Erythroblast (primary cell): ENCODE data around the gene SIGLEC7.
A peak's percentile ranks its signal among the peaks of the same experiment; 100 is the strongest.

ENCODE experiments used
- DNase-seq, 2 experiments: peaks; one replicate each; lab custom pipeline; 2025; lab: John Stamatoyannopoulos, UW
- GATA1 ChIP-seq: IDR thresholded peaks from 2 replicates; pipeline ENCODE4 v1.6.1; 2011; ENCODE audit warnings: low read depth, mild to moderate bottlenecking, control low read depth, low read length, moderate library complexity
- POLR2A ChIP-seq: IDR thresholded peaks from 2 replicates; pipeline ENCODE4 v1.6.1; 2011; ENCODE audit warnings: mild to moderate bottlenecking, low read length

Gene SIGLEC7

DNA sequence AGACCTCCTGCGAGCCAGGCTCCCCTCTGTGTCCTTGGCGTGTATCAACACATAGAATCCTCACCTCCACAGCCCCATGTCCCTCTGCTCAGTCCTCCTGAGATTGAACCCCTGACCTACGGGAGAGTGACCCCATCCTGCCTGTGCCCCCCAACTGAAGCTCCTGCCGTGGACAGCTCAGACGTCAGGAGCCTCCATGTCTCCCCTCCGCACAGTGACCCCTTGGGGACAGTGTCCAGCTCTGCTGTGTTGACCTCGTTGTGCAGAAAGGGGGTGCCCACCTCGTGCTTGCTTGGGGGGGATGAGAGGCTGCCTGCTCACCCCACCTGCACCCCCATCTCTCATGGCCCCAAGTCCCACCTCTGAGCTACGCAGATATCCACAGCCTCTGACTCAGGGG lies 17.9 kb upstream of the SIGLEC7 start:
- no peak for DNase-seq
- TF ChIP-seq GATA1 (no peak), POLR2A (no peak)

DNA sequence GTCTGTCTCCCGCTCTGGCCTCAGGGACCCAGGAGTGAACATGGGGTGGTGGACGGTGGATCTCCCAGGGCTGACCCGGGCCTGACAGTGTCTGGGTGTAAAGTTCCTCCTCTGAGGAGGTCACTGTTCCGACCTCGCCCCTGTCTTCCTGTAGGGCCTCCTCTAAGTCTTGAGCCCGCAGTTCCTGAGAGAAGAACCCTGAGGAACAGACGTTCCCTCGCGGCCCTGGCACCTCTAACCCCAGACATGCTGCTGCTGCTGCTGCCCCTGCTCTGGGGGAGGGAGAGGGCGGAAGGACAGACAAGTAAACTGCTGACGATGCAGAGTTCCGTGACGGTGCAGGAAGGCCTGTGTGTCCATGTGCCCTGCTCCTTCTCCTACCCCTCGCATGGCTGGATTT lies 17.4 kb upstream of the SIGLEC7 start, which contains the start of gene SIGLEC9:
Gene SIGLEC9 (plus strand): TSS at position 178 of the 400 bp plus-strand sequence. CDS start 69 bp downstream, at position 247.
- no peak for DNase-seq
- TF ChIP-seq POLR2A (no peak), GATA1 (no peak)

DNA sequence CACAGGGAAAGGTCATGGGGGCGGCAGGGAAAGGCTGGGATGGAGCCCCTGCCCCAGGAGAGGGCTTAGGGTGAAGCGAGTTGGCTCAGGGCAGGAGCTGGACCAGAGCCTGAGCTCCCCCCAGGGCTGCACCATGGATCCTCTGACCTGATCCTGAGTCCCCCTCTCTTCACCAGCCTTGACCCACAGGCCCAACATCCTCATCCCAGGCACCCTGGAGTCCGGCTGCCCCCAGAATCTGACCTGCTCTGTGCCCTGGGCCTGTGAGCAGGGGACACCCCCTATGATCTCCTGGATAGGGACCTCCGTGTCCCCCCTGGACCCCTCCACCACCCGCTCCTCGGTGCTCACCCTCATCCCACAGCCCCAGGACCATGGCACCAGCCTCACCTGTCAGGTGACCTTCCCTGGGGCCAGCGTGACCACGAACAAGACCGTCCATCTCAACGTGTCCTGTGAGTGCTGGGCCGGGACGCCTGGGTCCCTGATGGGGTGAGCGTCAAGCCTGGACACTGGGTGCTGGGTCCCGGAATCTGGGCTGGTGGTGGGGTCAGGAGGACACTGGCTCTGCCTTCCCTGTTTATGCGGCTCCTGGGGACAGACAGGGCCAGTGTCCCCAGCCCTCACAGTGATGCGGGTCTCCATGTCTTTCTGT lies 16.6 kb upstream of the SIGLEC7 start:
- no peak for TF ChIP-seq POLR2A
- TF ChIP-seq GATA1: no peak
- no peak for DNase-seq

DNA sequence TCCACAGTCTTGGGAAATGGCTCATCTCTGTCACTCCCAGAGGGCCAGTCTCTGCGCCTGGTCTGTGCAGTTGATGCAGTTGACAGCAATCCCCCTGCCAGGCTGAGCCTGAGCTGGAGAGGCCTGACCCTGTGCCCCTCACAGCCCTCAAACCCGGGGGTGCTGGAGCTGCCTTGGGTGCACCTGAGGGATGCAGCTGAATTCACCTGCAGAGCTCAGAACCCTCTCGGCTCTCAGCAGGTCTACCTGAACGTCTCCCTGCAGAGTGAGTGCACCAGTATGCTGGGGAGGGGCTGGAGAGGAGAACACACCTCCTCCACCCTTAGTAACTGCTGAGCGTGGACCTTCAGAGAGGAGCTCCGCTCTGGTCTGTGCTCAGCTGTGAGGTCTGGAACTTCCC lies 15.1 kb upstream of the SIGLEC7 start:
- TF ChIP-seq GATA1: no peak
- no peak for DNase-seq

DNA sequence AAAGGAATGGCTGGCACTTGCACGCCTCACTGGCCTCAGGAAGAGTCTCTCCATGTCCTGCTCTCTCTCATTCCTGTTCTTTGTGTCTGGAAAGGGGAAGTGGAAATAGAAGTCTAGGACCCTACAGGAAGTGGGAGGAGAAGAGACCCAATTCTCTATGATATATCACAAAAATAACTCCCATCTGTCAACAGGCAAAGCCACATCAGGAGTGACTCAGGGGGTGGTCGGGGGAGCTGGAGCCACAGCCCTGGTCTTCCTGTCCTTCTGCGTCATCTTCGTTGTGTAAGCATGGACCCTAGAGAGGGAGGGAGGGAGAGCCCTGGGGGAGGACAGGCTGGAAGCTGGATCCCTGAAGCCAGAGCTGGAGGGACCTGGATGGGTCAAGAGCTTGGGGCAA lies 14.3 kb upstream of the SIGLEC7 start:
- TF ChIP-seq GATA1: no peak
- no peak for TF ChIP-seq POLR2A
- no peak for DNase-seq

DNA sequence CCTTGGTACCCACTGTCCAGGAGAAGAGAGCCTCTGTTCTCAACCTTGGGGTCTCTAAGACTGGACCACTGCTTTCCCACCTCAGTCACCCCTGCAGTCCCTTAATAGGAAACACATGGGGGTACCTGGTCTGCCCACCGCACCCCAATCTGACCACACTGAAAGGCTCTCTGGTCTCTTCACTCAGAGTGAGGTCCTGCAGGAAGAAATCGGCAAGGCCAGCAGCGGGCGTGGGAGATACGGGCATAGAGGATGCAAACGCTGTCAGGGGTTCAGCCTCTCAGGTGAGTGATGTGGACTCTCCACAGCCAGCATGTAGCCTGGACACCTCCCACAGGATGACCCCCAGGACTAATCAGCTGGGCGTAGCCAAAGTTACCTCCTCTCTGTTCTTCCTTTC lies 13.9 kb upstream of the SIGLEC7 start:
- no peak for TF ChIP-seq GATA1
- no peak for TF ChIP-seq POLR2A
- no peak for DNase-seq

DNA sequence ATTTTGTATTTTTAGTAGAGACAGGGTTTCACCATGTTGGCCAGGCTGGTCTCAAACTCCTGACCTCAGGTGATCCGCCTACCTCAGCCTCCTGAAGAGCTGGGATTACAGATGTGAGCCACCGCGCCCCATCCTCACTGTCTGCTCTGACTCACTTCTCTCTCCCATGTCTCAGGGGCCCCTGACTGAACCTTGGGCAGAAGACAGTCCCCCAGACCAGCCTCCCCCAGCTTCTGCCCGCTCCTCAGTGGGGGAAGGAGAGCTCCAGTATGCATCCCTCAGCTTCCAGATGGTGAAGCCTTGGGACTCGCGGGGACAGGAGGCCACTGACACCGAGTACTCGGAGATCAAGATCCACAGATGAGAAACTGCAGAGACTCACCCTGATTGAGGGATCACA lies 12.4 kb upstream of the SIGLEC7 start:
- TF ChIP-seq POLR2A: no peak
- no peak for TF ChIP-seq GATA1

DNA sequence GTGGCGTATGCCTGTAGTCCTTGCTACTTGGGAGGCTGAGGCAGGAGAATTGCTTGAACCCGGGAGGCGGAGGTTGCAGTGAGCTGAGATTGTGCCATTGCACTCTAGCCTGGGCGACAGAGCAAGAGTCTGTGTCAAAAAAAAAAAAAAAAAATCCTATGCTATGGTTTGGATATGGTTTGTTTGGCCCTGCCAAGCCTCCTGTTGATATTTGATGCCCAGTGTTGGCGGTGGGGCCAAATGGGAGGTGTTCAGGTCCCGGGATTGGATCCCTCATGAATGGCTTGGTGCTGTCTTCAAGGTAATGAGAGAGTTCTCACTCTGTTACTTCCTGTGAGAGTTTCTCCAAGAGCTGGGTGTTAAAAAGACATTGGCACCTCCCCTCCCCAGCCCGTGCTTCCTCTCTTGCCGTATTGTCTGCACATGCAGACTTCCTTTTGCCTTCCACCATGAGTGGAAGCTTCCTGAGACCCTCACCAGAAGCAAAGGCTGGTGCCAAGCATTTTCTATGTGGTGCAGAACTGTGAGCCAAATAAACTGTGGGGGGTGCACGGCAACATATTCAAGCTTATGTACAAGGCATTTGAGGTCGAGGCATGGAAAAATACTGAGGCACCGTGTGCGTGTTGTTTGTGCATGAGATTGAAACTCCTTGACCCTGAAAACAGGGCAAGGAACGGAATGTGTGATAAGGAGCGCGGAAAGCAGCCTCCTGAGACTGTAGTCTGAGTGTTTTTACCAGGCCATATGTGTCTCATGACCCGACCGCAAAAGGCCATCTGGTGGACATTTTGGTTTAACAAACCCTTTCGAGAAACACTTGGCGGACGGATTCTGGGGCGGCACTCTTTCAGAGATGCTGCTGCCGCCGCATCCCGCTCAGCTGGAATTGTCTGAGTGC lies 10.1 kb upstream of the SIGLEC7 start:
- DNase-seq: peak; percentile 26 to 46
- TF ChIP-seq GATA1 (no peak), POLR2A (no peak)

More for the DNA sequence above, 12.4 kb upstream of the SIGLEC7 start:
- DNase-seq: no peak

DNA sequence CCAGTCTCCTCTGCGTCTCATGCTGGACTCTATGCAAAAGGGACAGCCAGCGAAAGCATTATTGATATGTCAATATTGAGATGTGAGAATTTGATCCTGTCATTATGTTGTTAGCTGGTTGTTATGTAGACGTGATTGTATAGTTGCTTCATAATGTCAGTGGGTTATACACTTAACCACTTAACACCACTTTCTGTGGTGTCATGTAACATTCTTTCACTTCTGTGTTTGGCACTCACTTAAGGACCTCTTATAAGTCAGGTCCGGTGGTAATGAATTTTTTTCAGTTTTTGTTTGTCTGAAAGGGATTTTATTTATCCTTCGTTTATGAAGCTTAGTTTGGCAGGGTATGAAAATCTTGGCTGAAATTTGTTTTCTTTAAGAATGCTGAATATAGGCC lies 7.1 kb upstream of the SIGLEC7 start:
- TF ChIP-seq POLR2A (no peak), GATA1 (no peak)
- DNase-seq: no peak

DNA sequence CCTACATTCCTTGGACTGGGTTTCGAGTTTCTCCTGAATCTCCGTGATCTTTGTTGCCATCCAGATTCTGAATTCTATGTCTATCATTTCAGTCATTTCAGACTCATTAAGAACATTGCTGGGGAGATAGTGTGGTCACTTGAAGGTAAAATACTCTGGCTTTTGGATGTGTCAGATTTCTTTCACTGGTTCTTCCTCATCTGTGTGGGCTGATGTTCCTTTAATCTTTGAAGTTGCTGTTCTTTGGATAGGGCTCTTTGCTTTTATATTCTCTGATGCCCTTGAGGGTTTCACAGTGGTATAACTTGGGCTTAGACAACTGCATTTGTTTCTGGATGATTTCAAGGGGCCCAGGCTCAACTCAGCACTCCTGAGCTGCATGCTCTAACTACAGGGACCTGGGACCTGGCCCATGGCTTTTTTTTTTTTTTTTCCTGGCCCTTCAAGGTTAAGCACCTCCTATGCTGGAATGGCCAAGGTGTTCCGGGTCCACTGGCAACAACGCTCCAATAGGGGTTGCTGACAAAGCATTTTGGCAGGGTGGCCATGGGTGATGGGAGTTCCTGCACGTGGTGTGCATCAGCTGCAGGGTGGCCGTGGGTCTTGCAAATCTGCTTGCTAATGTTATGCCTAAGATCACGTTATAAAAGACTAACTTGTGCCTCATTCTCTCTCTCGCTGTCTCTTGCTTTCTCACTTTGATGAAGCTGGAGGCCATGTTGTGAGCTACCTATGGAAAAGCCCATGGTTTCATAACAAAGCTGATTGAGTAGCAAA lies 5.9 kb upstream of the SIGLEC7 start:
- no peak for DNase-seq
- no peak for TF ChIP-seq GATA1
- no peak for TF ChIP-seq POLR2A

DNA sequence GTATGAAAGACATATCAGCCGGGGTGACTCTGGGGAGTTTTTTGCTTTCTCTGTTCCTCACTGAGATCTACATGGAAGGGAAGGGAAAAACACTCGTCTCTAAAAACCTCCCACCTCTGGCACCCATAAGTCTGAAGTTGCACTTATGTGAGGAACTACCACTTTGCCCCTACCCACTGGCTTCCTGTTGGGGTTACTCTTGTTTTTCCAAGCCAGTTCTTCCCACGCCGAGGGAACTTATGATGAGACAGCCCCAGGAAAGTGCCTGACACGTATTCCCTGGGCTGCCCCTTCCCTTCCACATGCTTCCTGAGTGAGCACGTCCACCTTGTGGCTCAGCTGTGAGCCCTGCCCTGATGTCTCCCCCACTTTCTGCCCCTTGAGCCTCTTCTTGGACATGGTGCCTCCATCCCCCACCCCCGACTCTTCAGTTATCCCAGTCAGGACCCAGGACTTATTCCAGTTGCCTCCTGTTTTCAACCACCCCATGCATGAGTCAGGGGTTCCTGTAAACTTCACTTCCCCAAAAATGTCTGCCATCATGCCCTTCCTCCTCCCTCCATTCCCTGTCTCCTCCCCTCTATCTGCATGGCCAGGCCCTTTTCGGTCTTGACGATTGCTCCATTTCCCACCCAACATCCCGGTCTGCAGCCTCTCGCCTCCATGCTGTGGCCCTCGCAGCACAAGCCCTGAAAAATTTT lies 5.1 kb upstream of the SIGLEC7 start:
- DNase-seq: no peak
- TF ChIP-seq POLR2A: no peak
- TF ChIP-seq GATA1: no peak

DNA sequence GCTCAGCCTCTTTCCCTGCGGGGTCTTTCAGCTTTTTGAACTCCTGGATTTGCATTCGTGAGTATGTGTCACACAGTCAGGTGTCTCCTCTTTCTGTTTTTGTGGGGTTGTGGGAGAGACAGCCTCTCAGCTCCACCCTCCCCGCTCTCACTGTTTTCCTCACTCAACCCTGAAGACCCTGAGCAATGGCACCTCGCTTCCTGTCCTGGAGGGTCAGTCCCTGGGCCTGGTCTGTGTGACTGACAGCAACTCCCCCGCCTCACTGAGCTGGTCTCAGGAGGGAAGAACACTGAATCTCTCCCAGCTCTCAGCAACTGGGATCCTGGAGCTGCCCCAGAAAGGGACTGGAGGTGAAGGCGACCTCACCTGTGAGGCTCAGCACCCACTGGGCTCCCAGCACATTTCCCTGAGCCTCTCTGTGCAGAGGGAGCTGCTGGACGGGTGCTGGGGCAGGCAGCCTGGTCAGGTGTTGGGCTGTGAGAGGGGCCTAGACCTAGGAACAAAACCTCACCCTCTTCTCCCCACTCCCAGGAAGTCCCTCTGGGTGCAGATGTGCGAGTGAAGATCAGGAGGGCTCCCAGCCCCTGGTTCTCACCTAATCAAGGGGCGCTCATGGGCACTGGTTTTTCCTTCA lies 4.2 kb upstream of the SIGLEC7 start:
- TF ChIP-seq GATA1 (no peak), POLR2A (no peak)
- no peak for DNase-seq

DNA sequence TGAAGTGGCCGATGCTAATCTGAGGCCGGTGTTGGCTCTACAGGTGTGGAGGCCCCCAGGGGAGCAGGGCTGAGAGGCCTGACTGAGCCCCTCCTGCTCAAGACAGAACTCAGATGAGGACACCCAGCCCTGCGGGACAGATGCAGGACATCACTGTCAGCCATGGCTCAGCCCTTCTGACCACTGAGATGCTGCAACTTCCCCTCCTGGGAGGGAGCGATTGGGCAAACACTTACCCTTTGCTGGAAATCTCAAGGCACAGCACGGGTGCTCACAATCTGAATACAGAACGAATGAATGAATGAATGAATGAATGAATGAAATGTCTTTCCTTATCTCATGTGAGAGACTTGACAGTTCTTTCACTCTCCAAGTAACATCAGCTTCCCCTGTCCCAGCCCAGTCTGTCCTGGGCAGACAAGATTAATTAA lies 3.5 kb upstream of the SIGLEC7 start:
- no peak for TF ChIP-seq GATA1
- TF ChIP-seq POLR2A: no peak
- DNase-seq: no peak
